ENCODE measurements around the gene CXCR2.
"Not testable (repeated sequence)": the region's sequence is repeated elsewhere in the genome, so short reads cannot be mapped to it uniquely, and the experiment has no call there.

Gene CXCR2

GRCh38 chr2:218125626-218126080, at the start of gene CXCR2:
TSS of gene CXCR2 (plus strand) at chr2:218126028. CDS start at chr2:218134802, 8,774 bp downstream.
- DNase-seq: no peak

- no peak for DNase-seq
Observed at GRCh38 chr2:218077464-218078216, 48.2 kb upstream of the CXCR2 start.

- no peak for DNase-seq
Observed at GRCh38 chr2:218079943-218080913, 45.6 kb upstream of the CXCR2 start.

- no peak for DNase-seq
Observed at GRCh38 chr2:218081063-218081462, 44.8 kb upstream of the CXCR2 start.

- no peak for DNase-seq
Observed at GRCh38 chr2:218081695-218082094, 44.1 kb upstream of the CXCR2 start.

- DNase-seq: no peak
Observed at GRCh38 chr2:218082586-218083351, 43.1 kb upstream of the CXCR2 start.

- no peak for DNase-seq
Observed at GRCh38 chr2:218083352-218083676, 42.5 kb upstream of the CXCR2 start.

- no peak for DNase-seq
Observed at GRCh38 chr2:218086478-218086877, 39.4 kb upstream of the CXCR2 start.

- no peak for DNase-seq
Observed at GRCh38 chr2:218089259-218089658, 36.6 kb upstream of the CXCR2 start.

- no peak for DNase-seq
Observed at GRCh38 chr2:218091746-218092145, 34.1 kb upstream of the CXCR2 start.

- DNase-seq: no peak
Observed at GRCh38 chr2:218093879-218094278, 31.9 kb upstream of the CXCR2 start.

- DNase-seq: no peak
Observed at GRCh38 chr2:218095853-218096252, 30.0 kb upstream of the CXCR2 start.

- DNase-seq: no peak
Observed at GRCh38 chr2:218097975-218098374, 27.9 kb upstream of the CXCR2 start.

GRCh38 chr2:218108834-218109233, 17.0 kb upstream of the CXCR2 start:
- DNase-seq: not testable (repeated sequence)

- DNase-seq: not testable (repeated sequence)
Observed at GRCh38 chr2:218121789-218122188, 4.0 kb upstream of the CXCR2 start.

- DNase-seq: not testable (repeated sequence)
Observed at GRCh38 chr2:218122286-218122685, 3.5 kb upstream of the CXCR2 start.

- DNase-seq: no peak
Observed at GRCh38 chr2:218123986-218124385, 1.8 kb upstream of the CXCR2 start.

GRCh38 chr2:218125095-218125494, 733 bp upstream of the CXCR2 start:
- DNase-seq: no peak

- DNase-seq: no peak
Observed at GRCh38 chr2:218127929-218128455, 2.2 kb downstream of the CXCR2 start.

- no peak for DNase-seq
Observed at GRCh38 chr2:218128781-218129457, 3.1 kb downstream of the CXCR2 start.

GRCh38 chr2:218129458-218130135, 3.8 kb downstream of the CXCR2 start:
- DNase-seq: no peak

- DNase-seq: peak; percentile 11
Observed at GRCh38 chr2:218130377-218130776, 4.5 kb downstream of the CXCR2 start.

All from CD4-positive, alpha-beta T cell treated with Interleukin-12 subunit alpha and Interleukin-12 subunit beta, for 1 hour (primary cell).